Ishikawa (cell line): ENCODE data around the gene MYPN.

Experiments
- CEBPB ChIP-seq: IDR thresholded peaks from 2 replicates; pipeline ENCODE4 v1.6.1; 2012
- CREB1 ChIP-seq: IDR thresholded peaks from 2 replicates; pipeline ENCODE4 v1.6.1; 2012; ENCODE audit warnings: low read depth
- EGR1 ChIP-seq: IDR thresholded peaks from 2 replicates; pipeline ENCODE4 v1.6.1; 2012
- EP300 ChIP-seq: IDR thresholded peaks from 2 replicates; pipeline ENCODE4 v1.6.1; 2012; ENCODE audit warnings: borderline replicate concordance
- FOXM1 ChIP-seq: IDR thresholded peaks from 2 replicates; pipeline ENCODE4 v1.6.1; 2012; ENCODE audit warnings: low read depth, borderline replicate concordance
- MAX ChIP-seq: IDR thresholded peaks from 2 replicates; pipeline ENCODE4 v1.6.1; 2012
- NFIC ChIP-seq: IDR thresholded peaks from 2 replicates; pipeline ENCODE4 v1.6.1; 2012
- RAD21 ChIP-seq: IDR thresholded peaks from 2 replicates; pipeline ENCODE4 v1.6.1; 2012; ENCODE audit warnings: low read depth
- REST ChIP-seq: IDR thresholded peaks from 2 replicates; pipeline ENCODE4 v1.6.1; 2012; ENCODE audit warnings: low read depth, mild to moderate bottlenecking
- TAF1 ChIP-seq: IDR thresholded peaks from 2 replicates; pipeline ENCODE4 v1.6.1; 2012; ENCODE audit warnings: low read depth, mild to moderate bottlenecking
- TCF12 ChIP-seq: IDR thresholded peaks from 2 replicates; pipeline ENCODE4 v1.6.1; 2012; ENCODE audit warnings: low read depth
- TEAD4 ChIP-seq: IDR thresholded peaks from 2 replicates; pipeline ENCODE4 v1.6.1; 2012
- USF1 ChIP-seq: IDR thresholded peaks from 2 replicates; pipeline ENCODE4 v1.6.1; 2012
- YY1 ChIP-seq: IDR thresholded peaks from 2 replicates; pipeline ENCODE4 v1.6.1; 2012; ENCODE audit warnings: low read depth
- ZBTB7A ChIP-seq: IDR thresholded peaks from 2 replicates; pipeline ENCODE4 v1.6.1; 2012; ENCODE audit warnings: low read depth

Gene MYPN

GRCh38 chr10:68212721-68213352, 103.5 kb downstream of the MYPN start:
- TF ChIP-seq RAD21 (peak; percentile 81), TAF1 (no peak)

GRCh38 chr10:68218786-68219185, 109.5 kb downstream of the MYPN start:
- TF ChIP-seq USF1 (no peak), TCF12 (no peak), CEBPB (no peak)

GRCh38 chr10:68221196-68221595, 111.9 kb downstream of the MYPN start:
- TF ChIP-seq CREB1 (no peak), TEAD4 (no peak), TAF1 (no peak), NFIC (no peak), EGR1 (no peak), REST (no peak), MAX (no peak)

GRCh38 chr10:68222391-68222790, 113.1 kb downstream of the MYPN start:
- TF ChIP-seq RAD21 (no peak), MAX (no peak), EP300 (no peak), YY1 (no peak), CREB1 (no peak), FOXM1 (no peak)

- TF ChIP-seq NFIC (no peak), RAD21 (peak; percentile 15; the same call in 1 of the 2 replicates)
Measured at GRCh38 chr10:68223535-68224165, 114.4 kb downstream of the MYPN start.

- no peak for TF ChIP-seq TCF12
Measured at GRCh38 chr10:68224810-68225209, 115.5 kb downstream of the MYPN start.

GRCh38 chr10:68230268-68230667, 121.0 kb downstream of the MYPN start:
- TF ChIP-seq USF1, result no peak
- TF ChIP-seq FOXM1, result no peak
- TF ChIP-seq EP300, result no peak

- TF ChIP-seq ZBTB7A, result peak; percentile 73; the same call in 1 of the 2 replicates
- TF ChIP-seq TAF1, result peak; percentile 44; the same call in 1 of the 2 replicates
- TF ChIP-seq TCF12, result no peak
- no peak for TF ChIP-seq REST
- no peak for TF ChIP-seq YY1
- no peak for TF ChIP-seq EGR1
- TF ChIP-seq MAX, result peak; percentile 97
- no peak for TF ChIP-seq CREB1
- TF ChIP-seq USF1, result peak; percentile 46; the same call in 1 of the 2 replicates
- no peak for TF ChIP-seq CEBPB
Measured at GRCh38 chr10:68231106-68231816, 122.0 kb downstream of the MYPN start.
